ENCODE data around the gene SLC30A2.

The SLC30A2 gene

GRCh38 chr1:26020941-26021646 lies 24.8 kb downstream of the SLC30A2 start:
- no peak for DNase-seq

DNA sequence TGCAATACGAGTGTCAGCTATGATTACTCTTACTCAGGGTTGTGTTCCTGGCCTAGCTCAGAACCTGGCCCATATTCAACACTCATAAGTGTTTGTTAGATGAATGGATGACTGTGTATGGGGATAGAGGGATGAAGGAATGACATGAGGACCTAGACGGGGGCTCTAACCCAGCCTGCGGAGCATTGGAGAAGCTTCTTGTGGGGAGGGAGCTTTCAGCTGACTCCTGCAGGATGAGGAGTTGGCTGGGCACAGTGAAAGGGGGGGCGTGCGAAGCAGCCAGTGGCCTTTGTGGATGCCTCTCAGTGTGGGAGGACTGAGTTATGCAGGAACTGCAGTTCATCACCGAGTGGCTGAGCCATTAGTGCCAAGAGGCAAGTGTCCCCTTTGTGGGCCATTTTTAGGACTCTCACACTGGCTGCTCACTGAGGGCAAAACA lies 25.6 kb downstream of the SLC30A2 start:
- DNase-seq, result no peak

GRCh38 chr1:26019641-26020315 lies 26.1 kb downstream of the SLC30A2 start:
- no peak for DNase-seq

DNA sequence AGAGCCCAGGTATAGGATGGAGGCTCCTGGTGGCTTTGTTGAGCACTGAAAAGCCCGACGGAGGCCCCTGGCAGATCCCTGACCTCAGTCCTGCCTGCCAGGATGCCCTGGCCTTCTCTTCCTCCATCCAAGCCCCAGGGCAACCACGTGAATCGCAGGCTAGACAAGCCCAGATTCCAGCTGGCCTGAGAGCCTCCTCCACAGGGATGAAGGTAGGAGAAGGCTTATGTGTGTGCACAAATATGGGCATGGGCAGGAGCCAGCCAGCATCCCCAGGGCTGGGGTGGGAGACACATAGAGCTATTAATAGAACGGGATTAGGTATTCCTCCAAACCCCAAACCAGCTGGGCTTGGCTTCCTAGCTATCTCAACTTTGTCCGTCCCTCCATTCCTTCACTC lies 28.3 kb downstream of the SLC30A2 start:
- DNase-seq, result no peak

DNA sequence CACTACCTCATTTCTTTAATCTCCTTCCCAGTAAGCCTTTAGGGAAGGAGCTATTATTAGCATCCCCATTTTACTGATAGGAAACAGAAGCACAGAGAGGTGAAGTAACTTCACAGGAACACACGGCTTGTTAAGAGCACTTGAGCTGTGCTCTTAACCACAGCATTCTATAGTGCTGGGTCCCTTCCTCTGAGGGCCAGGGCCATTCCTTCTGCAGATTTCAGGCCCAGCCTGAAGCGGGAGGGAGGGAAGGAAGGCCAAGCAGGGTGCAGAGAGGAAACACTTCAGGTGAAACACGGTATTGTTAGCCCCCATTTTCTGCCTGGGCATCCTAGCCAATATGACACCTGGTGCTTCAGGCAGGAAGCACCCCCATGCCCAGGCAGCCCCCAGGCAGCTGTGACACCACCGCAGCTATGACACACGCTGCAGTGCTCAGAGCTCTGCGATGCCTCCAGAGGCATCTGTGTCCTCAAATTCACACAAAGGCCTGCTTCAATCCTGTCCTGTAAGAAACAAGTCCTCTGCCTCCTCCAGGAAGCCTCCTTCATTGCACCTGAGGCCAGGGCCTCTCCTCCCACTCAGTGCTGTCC lies 28.9 kb downstream of the SLC30A2 start:
- no peak for DNase-seq

DNA sequence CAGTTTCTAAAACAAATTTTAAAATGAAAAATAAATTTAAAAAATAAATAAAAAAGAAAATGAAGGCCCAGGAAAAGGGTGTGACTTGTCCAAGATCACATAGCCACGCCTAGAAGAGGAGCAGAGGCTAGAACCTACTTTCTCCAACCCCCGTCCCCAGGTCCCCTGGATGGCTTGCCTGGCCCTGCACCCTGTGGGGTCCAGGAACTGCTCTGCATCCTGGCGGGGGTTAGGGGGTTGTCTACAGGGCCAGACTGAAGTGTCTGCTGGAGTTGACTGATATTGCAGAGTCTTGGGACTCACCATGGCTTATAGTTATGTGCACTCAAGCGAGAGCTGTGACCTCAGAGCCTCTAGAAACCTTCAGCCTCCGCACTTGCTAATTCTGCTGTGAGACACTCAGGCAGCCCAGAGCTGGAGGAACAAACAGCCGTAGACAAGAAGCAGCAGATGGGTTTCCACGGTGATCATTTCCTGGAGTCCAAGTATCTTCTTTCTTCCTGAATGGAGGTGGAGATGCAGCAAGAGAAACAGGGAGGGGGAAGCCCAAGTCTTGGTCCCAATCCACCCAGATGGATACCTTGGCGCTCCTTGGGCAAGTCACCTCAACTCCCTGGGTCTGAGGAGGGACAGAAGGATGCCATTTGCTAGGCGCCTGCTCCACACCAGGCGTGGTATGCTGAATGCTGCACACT lies 29.5 kb downstream of the SLC30A2 start:
- peak; percentile 16 for DNase-seq

DNA sequence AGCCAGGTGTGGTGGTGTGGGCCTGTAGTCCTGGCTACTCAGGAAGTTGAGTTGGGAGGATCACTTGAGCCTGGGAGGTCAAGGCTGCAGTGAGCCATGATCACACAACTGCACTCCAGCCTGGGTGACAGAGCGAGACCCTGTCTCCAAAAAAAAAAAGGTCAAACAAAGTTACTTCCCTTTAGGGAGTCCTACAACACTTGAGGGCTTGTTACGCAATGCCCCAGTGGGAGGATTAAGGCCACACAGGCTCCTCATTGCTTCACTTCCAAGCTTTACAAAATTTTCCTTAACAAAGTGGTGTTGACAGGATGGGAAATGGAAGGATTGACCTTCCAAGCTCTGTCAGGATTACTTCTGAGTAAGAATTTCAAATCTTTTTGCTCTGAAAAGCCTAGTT lies 30.6 kb downstream of the SLC30A2 start:
- no peak for DNase-seq

DNA sequence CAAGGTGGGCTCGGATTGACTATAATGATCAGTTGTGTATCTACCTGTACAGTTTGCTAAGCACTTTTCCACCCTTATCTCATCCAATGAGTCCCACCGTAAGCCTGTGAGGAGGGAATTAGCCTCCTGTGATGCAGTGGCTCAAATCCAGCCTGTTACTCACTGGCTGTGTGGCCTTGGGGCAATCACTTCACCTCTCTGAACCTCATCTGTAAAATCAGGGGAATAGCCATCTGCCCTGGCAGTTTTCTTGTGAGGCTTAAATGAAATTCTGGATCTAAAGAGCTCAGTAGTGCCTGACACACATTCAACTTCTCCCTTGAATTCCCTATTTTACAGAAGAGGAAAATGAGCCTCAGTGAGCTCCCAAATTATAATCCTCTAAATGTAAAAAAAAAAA lies 31.7 kb downstream of the SLC30A2 start:
- no peak for DNase-seq

GRCh38 chr1:26012864-26013263 lies 33.1 kb downstream of the SLC30A2 start:
- no peak for DNase-seq

DNA sequence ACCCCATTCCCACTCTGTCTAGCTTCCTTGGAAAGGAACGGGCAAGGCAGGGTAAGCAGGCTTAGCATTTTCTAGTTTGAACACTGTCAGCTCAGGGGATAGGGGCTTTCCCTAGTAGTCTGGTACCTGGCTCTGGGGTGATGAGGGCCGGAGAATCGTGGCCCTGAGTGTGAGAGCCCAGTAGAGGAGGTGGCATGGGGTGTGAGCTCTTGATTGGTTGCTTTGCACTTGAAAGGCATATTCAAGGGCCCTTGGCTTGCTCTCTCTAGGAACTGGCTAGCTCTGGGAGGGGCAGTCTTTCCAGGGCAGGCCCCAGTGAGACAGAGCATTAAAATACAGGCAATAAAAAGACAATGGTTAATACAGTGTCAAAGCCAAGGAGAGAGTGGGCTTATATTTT lies 35.1 kb downstream of the SLC30A2 start:
- no peak for DNase-seq

GRCh38 chr1:26009796-26010447 lies 36.0 kb downstream of the SLC30A2 start:
- no peak for DNase-seq

- no peak for DNase-seq
These were observed 39.2 kb downstream of the SLC30A2 start for GRCh38 chr1:26006710-26007109.

- no peak for DNase-seq
These were observed 40.3 kb downstream of the SLC30A2 start for GRCh38 chr1:26005434-26006105.

GRCh38 chr1:26003756-26004155 lies 42.2 kb downstream of the SLC30A2 start:
- DNase-seq, result no peak

DNA sequence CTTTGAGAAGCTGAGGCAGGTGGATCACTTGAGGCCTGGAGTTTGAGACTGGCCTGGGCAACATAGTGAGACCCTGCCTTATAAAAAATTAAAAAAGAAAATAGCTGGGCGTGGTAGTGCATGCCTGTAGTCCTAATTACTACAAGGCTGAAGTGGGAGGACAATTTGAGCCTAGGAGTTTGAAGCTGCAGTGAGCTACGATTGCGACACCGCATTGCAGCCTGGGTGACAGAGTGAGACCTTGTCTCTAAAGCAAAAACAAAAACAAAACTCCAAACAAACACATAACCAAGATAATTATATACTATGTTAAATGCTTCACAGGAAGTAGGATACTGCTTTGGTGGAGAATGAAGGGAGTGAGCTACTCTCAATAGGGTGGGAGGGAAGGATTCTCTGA lies 42.7 kb downstream of the SLC30A2 start:
- DNase-seq, result no peak

DNA sequence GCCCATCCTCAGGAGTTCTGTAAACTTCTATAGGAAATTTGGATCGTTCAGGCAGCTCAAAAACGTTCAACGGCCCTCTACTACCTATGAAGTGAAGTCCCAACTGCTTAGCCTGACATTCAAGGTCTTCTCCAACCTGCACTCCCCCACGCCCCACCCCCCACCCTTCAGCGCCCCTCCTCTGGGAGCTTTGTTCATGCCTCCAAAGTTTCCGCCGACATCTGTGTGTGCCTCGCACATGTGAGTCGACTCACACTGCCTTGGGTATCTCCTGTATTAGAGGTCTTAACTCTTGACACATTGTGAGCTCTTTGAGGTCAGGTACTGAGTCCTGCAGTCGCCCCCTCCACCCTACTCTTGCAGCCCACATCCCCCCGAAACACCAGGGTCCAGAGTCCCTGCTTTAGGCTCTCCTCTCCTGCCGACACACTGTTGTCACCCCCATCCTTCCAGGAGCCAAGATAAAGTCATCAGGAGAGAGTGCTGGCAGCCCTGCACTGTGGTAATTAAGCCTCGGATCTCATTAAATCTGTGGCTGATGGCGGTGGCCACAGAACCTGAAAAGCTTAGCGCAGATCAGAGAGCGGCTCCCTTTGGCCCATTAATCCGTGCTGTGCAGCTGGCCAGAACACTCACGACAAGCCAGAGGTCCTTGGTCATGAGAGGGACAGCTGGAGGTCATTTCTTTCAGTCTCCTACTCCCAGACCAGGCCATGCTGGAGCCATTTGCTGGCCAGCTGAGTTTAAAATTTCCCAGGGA lies 46.7 kb downstream of the SLC30A2 start:
- DNase-seq, result no peak

DNA sequence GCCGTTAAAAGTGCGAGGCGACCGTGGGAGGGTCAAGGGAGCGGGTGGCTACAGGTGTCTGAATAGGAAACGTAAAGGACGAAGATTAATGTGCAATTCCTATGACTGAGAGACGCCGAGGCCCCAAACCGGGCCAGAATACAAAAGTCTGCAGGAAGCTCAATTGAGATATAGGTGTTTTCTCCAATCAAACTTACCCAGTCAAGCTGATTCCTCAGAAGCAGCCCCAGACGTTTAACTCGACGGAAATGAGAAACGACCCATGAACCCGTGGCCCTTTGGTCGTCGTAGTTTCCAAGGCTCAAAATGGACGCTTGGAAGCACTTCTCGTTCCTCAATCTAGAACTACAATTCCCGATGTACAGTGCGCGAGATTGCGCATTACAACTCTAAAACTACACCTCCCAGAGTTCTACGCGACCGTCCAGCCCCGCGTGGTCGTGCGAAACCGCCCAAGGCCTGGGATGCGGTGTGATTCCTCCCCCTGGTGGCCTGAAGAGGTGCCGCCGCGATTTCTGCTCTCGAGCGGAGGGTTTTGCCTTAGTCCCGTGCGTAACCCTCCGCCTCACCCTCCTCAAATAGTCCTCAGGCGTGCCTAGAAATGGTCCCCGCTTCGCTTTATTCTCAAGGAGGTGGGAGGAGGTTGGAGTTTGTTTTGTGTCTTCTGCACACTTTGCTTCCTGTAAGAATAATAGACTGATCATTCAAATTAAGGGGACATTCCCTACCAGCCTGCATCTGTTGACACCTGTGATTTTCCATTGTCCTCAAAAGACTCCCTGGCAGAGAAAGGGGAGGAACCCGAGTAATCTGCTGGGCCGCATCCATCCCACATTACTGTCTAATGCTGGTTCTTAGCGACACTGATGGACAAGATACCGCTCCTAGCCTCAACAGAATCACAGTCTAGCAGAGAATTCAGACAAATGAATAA lies 47.8 kb downstream of the SLC30A2 start, which contains the start of gene PAFAH2:
Gene PAFAH2 (minus strand): TSS at position 236 of the 934 bp plus-strand sequence. CDS start 7,247 bp downstream, outside the sequence.
- DNase-seq, result peak; percentile 99

DNA sequence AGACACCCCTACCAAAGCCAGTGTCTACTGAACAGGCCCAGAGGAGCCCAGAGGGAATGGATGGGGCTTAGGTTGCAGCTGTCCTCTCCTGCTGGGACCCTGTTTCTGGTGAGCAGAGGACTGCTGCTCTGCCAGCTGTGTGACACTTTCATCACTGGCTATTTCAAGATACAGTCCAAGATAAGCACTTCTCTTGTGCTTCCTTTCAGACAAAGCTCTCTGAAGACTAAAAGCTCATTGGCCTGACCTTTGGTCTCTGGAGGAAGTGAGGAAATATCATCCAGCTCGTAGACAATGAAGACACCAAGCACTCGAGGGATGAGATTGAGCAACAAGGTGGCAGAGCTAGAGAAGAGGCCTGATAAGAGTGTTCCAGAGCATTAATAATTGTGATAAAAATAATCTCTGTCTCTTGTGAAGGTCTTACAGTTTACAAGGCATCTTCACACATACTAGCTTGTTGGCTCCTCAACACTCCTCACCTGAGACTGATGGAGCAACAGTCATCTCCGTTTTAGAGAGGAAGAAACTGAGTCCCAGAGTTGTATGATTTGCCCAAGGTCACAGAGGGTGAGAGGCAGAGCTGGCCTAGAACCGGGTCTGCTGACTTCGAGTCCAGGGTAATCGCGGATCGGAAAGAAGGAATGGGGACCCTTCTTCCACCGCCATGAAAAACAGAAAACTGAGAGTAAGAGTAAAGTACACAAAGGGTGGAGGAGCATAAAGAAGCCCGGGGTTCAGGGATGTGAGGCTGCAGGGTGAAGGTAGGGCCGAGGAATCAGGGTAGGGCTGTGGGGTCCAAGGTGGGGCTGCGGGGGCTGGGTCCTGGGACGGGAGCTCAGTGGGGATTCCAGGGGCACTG lies 48.7 kb downstream of the SLC30A2 start:
- no peak for DNase-seq

DNA sequence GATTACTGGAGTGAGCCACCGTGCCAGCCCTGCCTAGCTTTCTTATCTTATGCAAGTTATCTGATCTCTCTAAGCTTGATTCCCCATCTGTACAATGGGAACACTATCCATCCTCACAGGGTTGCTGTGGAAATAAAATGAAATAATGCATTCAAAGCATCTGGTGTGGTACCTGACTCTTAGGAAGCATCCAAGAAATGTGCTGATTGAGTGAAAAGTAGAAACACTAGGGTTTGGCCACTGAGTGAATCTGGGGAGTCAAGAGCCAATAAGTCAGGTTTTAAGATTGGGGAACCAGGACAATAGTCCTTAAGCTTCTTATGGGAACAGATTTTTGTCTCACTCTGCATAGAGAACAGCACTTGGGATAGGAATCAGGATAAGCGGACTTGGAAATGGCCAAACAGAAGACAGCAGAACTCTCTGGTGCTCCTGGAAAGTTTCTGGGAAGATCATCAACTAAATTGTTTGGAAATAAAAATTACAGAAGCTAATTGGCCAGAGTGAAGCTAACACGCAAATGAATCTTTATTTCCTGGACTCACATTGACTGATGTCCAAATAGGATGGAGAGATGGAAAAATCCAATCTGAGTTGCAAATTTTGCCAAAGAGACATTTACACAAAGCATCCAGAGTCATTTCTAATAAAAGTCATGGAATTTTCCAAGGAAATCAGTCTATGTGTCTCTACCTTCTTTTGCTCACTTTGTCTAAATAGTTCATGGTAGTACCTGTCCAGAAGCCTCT lies 51.3 kb downstream of the SLC30A2 start:
- DNase-seq, result no peak
